Adrenal gland (tissue), 5 donors: ENCODE data around the gene ALPK3.

ENCODE experiments used
- CTCF ChIP-seq, 6 experiments: fragments of 450-650 bp in 4 of 6; fragments of 200-600 bp in 2 of 6; sonication (generic) in 1 of 6; IDR thresholded peaks; 1 replicate in 5 of 6; 2 replicates in 1 of 6; pipeline versions ENCODE4 v1.5.1 to v1.8.0; 2016 to 2021; ENCODE audit warnings: antibody characterized with exemption in 6 of 6, mild to moderate bottlenecking in 2 of 6, moderate library complexity in 1 of 6
- POLR2A ChIP-seq, 2 donors: fragments of 450-650 bp; IDR thresholded peaks; one replicate each; pipeline ENCODE4 v1.6.1; 2017; ENCODE audit warnings: antibody characterized with exemption in 2 of 2, mild to moderate bottlenecking in 2 of 2, moderate library complexity in 1 of 2
- donor health status: DM: no; HTN: no; CAD: no.

DNA sequence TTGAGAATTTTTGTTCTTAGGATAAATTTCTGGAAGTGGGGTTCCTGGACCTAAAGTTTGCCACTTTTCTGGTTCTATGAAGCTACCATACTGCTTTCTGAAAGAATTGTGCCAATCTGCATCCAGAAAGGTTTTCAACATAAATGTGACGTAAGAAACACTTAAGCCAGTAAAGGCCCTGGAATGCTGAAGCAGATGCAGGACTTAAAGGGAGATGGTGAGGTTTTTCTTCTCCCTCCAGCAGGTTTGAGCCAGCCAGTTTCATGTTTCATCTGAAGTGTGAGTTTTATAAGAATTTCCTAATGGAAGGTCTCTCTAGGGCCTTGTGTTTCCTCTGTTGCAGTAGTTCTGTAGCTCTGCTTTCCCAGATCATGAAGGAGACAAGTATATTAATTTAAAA, 35.7 kb upstream of the ALPK3 start:
- TF ChIP-seq CTCF (IDR thresholded peaks at IDR 0.05): no peak
- no peak for TF ChIP-seq POLR2A (IDR thresholded peaks at IDR 0.05)
